ENCODE results near the gene TAS2R14. TPM values are rescaled to one million over a fixed set of nuclear protein-coding genes. Genes with fewer than 3 reads are reported as not detected.

TAS2R14 gene
- total RNA-seq, 1 experiment from 2014 or later = 2.9 TPM

DNA sequence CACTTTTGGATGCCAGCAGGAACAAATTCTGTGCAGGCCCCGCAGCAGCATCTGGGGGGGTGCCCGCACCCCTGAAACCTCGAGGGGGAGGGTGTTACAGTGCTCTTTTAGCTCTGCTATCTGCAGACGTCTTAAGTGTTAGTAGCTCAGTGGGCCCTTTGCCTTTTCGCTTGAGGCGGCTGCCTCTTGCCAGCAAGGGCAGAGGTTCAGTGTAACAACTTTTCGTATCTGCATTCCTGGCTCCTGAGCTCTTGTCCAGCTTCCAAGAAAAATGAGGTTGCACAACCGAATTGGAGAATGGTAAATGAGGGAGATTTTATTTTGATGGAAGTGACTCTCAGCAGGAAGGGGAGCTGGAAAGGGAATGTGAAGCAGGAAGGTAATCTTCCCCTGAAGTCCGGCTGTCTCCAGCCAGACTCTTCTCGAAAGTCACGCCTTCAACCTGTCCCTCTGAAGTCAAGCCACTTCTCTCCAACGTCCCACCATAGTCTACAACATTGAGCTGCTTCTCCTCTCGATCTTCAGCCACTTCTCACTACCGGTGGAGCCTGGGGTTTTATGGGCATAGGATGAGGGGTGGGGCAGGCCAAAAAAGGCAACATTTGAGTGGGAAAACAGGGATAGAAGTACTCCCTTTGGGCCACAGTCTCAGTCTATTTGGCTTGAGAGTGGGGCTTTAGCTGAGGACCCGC lies 29.8 kb upstream of the TAS2R14 start:
- no peak overlapping the region for H3K27ac Mint-ChIP-seq (ENCODE audit: unreplicated experiment)
- H3K4me3 Mint-ChIP-seq (ENCODE audit: low read depth, unreplicated experiment) = no peak overlapping the region

DNA sequence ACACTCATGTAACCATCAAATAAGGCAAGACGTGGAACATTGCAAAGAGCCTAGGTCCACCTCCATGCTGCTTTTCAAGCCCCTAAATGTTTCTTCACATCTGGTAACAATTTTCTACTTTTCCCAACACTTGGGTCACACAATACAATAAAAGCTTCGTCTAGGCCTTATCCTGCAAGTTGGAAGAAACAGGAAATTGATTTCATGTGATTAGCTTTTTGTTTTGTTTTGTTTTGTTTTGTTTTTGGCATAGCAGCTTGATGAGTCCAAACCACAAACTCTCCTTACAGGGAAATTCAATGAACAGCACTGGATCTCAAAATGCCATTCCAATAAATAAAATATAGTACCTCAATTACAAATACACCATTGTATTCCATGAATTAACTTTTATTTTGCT lies 28.3 kb upstream of the TAS2R14 start:
- Mint-ChIP-seq H3K27me3 (ENCODE audit: unreplicated experiment) (no peaks in the 10 kb centered on the region), H3K9me3 (ENCODE audit: low read depth, unreplicated experiment) (no peaks in the 10 kb centered on the region), H3K27ac (ENCODE audit: unreplicated experiment) (no peak overlapping the region), H3K4me3 (ENCODE audit: low read depth, unreplicated experiment) (no peak overlapping the region), H3K4me1 (ENCODE audit: low read depth, unreplicated experiment) (no peaks in the 10 kb centered on the region), H3K36me3 (ENCODE audit: insufficient read depth, unreplicated experiment) (no peaks in the 10 kb centered on the region)
- DNase-seq = no peak
- CTCF ChIA-PET = no interaction called here
- TF ChIP-seq, protein P1, sequence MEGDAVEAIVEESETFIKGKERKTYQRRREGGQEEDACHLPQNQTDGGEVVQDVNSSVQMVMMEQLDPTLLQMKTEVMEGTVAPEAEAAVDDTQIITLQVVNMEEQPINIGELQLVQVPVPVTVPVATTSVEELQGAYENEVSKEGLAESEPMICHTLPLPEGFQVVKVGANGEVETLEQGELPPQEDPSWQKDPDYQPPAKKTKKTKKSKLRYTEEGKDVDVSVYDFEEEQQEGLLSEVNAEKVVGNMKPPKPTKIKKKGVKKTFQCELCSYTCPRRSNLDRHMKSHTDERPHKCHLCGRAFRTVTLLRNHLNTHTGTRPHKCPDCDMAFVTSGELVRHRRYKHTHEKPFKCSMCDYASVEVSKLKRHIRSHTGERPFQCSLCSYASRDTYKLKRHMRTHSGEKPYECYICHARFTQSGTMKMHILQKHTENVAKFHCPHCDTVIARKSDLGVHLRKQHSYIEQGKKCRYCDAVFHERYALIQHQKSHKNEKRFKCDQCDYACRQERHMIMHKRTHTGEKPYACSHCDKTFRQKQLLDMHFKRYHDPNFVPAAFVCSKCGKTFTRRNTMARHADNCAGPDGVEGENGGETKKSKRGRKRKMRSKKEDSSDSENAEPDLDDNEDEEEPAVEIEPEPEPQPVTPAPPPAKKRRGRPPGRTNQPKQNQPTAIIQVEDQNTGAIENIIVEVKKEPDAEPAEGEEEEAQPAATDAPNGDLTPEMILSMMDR (IDR thresholded peaks at IDR 0.05; ENCODE audit: unreplicated experiment) = no peak
- BruUV-seq (replicated peaks) = no TSS peak
- intact Hi-C loops (cut with micrococcal nuclease; ENCODE audit: unreplicated experiment) = no loop called here

More for the DNA sequence above, 29.8 kb upstream of the TAS2R14 start:
- H3K36me3 Mint-ChIP-seq (ENCODE audit: insufficient read depth, unreplicated experiment) = no peaks in the 10 kb centered on the region
- BruUV-seq (replicated peaks) = no TSS peak
- no peaks in the 10 kb centered on the region for H3K9me3 Mint-ChIP-seq (ENCODE audit: low read depth, unreplicated experiment)
- H3K4me1 Mint-ChIP-seq (ENCODE audit: low read depth, unreplicated experiment) = no peaks in the 10 kb centered on the region
- DNase-seq = no peak
- TF ChIP-seq, protein P1 (IDR thresholded peaks at IDR 0.05; ENCODE audit: unreplicated experiment) = no peak
- H3K27me3 Mint-ChIP-seq (ENCODE audit: unreplicated experiment) = no peaks in the 10 kb centered on the region
- intact Hi-C loops (cut with micrococcal nuclease; ENCODE audit: unreplicated experiment) = no loop called here
- CTCF ChIA-PET = no interaction called here

DNA sequence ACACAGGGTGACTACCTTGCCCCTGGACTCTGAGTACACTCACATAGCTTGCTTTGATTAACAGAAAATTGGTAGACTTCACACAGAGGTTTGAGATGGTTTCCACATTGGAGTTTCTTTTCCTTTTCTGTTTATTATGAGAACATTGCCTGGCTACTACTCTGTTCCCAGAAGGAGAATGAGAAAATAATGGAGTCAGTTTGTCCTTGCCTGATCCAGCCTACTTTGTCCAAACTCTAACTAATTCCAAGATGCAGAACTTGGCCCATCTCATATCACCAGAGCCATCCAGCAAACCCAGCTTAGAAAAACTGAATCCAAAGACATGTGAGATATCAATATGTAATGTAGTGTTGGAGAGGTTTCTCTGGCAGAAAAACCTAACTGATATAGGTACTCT lies 27.3 kb upstream of the TAS2R14 start:
- Mint-ChIP-seq H3K4me1 (ENCODE audit: low read depth, unreplicated experiment) (no peaks in the 10 kb centered on the region), H3K27me3 (ENCODE audit: unreplicated experiment) (no peaks in the 10 kb centered on the region), H3K4me3 (ENCODE audit: low read depth, unreplicated experiment) (no peak overlapping the region), H3K27ac (ENCODE audit: unreplicated experiment) (no peak overlapping the region), H3K36me3 (ENCODE audit: insufficient read depth, unreplicated experiment) (no peaks in the 10 kb centered on the region), H3K9me3 (ENCODE audit: low read depth, unreplicated experiment) (no peaks in the 10 kb centered on the region)
- BruUV-seq (replicated peaks) = no TSS peak
- TF ChIP-seq, protein P1 (IDR thresholded peaks at IDR 0.05; ENCODE audit: unreplicated experiment) = no peak
- CTCF ChIA-PET = no interaction called here
- intact Hi-C loops (cut with micrococcal nuclease; ENCODE audit: unreplicated experiment) = no loop called here
- no peak for DNase-seq

DNA sequence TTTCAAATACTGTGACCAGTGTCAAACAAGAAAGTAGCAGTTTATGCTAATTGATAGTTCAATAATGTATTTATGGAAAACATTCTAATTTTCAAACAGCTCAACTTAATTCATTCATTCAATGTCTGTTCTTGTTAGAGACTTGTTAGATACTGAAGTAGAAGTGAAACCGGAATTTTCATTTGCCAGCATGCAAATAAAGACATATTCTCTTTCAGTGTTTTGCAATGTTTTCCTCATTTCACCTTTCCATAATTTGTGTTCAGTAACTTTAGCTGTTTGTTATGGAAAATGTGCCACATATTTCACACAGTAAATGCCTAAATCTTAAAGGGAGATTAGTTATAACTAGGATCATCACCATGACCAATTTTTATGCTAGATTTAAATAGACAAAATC lies 26.4 kb upstream of the TAS2R14 start:
- Mint-ChIP-seq H3K4me1 (ENCODE audit: low read depth, unreplicated experiment) (no peaks in the 10 kb centered on the region), H3K27ac (ENCODE audit: unreplicated experiment) (no peak overlapping the region), H3K27me3 (ENCODE audit: unreplicated experiment) (no peaks in the 10 kb centered on the region), H3K4me3 (ENCODE audit: low read depth, unreplicated experiment) (no peak overlapping the region), H3K36me3 (ENCODE audit: insufficient read depth, unreplicated experiment) (no peaks in the 10 kb centered on the region), H3K9me3 (ENCODE audit: low read depth, unreplicated experiment) (no peaks in the 10 kb centered on the region)
- TF ChIP-seq, protein P1 (IDR thresholded peaks at IDR 0.05; ENCODE audit: unreplicated experiment) = no peak
- no peak for DNase-seq
- intact Hi-C loops (cut with micrococcal nuclease; ENCODE audit: unreplicated experiment) = no loop called here
- CTCF ChIA-PET = no interaction called here
- no TSS peak for BruUV-seq (replicated peaks)

All from Calu3 (cell line).